Measurements from ENCODE around the gene PITX3.

The PITX3 gene

GRCh38 chr10:102280397-102281101, 39.2 kb upstream of the PITX3 start:
- no peak for DNase-seq
- Histone ChIP-seq H3K9me3 (no peaks in the 10 kb centered on the region), H3K27me3 (no peaks in the 10 kb centered on the region), H3K36me3 (peaks cover 0 to 7% (median 5%) of the 10 kb centered on the region in 3 donors), H3K4me1 (peaks cover 0 to 18% (median 16%) of the 10 kb centered on the region in 4 donors), H3K27ac (peak overlapping the region; percentile 42 to 43), H3K4me3 (peak overlapping the region in 1 of 2 donors; percentile 26)
- no peak for TF ChIP-seq CTCF (IDR thresholded peaks at IDR 0.05)
- intact Hi-C loops (cut with DNase I; ENCODE audit: low total_unique reads): no loop called here

GRCh38 chr10:102279104-102279503, 37.8 kb upstream of the PITX3 start:
- H3K27ac ChIP-seq: no peak overlapping the region
- peaks cover 0 to 31% (median 17%) of the 10 kb centered on the region in 4 donors for H3K4me1 ChIP-seq
- peaks cover 0 to 7% (median 5%) of the 10 kb centered on the region in 3 donors for H3K36me3 ChIP-seq
- no peaks in the 10 kb centered on the region for H3K9me3 ChIP-seq
- no peak for TF ChIP-seq CTCF (IDR thresholded peaks at IDR 0.05)
- H3K27me3 ChIP-seq: no peaks in the 10 kb centered on the region
- H3K4me3 ChIP-seq: no peak overlapping the region
- no peak for DNase-seq
- intact Hi-C loops (cut with DNase I; ENCODE audit: low total_unique reads): no loop called here

GRCh38 chr10:102275343-102275742, 34.0 kb upstream of the PITX3 start:
- Histone ChIP-seq H3K4me1 (peaks cover 0 to 26% (median 10%) of the 10 kb centered on the region in 4 donors), H3K36me3 (peaks cover 0 to 7% (median 5%) of the 10 kb centered on the region in 3 donors), H3K4me3 (no peak overlapping the region), H3K27me3 (no peaks in the 10 kb centered on the region), H3K9me3 (no peaks in the 10 kb centered on the region), H3K27ac (no peak overlapping the region)
- TF ChIP-seq CTCF (IDR thresholded peaks at IDR 0.05): no peak
- intact Hi-C loops (cut with DNase I; ENCODE audit: low total_unique reads): no loop called here
- no peak for DNase-seq

GRCh38 chr10:102274062-102274461, 32.8 kb upstream of the PITX3 start:
- peaks cover 0 to 22% (median 4%) of the 10 kb centered on the region in 4 donors for H3K4me1 ChIP-seq
- peaks cover 0 to 7% (median 5%) of the 10 kb centered on the region in 3 donors for H3K36me3 ChIP-seq
- H3K9me3 ChIP-seq: no peaks in the 10 kb centered on the region
- DNase-seq: no peak
- H3K27ac ChIP-seq: no peak overlapping the region
- H3K4me3 ChIP-seq: no peak overlapping the region
- no peak for TF ChIP-seq CTCF (IDR thresholded peaks at IDR 0.05)
- intact Hi-C loops (cut with DNase I; ENCODE audit: low total_unique reads): no loop called here
- H3K27me3 ChIP-seq: no peaks in the 10 kb centered on the region

DNA sequence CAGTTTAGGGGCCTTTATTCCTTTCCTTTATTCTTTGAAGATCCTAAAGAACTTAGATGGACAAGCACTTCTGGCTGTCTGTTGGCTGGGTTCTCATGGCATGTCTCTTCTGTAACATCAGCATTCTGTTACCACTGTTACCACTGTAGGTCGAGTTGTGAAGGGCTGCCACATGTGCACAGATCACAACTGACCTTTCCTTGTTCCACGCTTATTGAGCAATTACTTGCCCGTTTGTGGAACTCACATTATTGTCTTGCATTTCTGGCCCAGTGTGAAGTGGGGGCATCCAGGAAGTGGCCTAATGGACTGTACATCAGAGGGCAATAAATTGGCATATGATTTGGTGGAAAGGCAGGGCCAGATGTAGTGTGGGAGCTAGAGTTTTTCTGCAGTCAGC, 27.7 kb upstream of the PITX3 start:
- Histone ChIP-seq H3K27me3 (no peaks in the 10 kb centered on the region), H3K27ac (no peak overlapping the region), H3K36me3 (no peaks in the 10 kb centered on the region), H3K4me3 (no peak overlapping the region), H3K4me1 (peaks cover 0 to 28% (median 19%) of the 10 kb centered on the region in 4 donors), H3K9me3 (no peaks in the 10 kb centered on the region)
- no peak for TF ChIP-seq CTCF (IDR thresholded peaks at IDR 0.05)
- intact Hi-C loops (cut with DNase I; ENCODE audit: low total_unique reads): no loop called here
- no peak for DNase-seq
